K562 (cell line): ENCODE results near the gene ALKBH3. TPM values are rescaled to one million over a fixed set of nuclear protein-coding genes. Genes with fewer than 3 reads are reported as not detected.

Source experiments
- ATAC-seq: fragments of 200-7000 bp; cut with Tn5 transposase; 3 replicates; pipeline ENCODE4 v1.9.1; 2020; ENCODE audit warnings: moderate library complexity
- BruUV-seq: library from RNA; stranded (reverse); fragments of 400-500 nt; replicated peaks from 2 replicates; lab custom pipeline; 2021; lab: Mats Ljungman, UMichigan
- CTCF ChIA-PET: fragments of 300-600 bp; formaldehyde crosslinking; extraction: SDS; loops from one replicate; lab custom pipeline; 2021; ENCODE audit warnings: low intra/inter-chr PET ratio; lab: Yijun Ruan, JAX
- POLR2A ChIA-PET: fragments of 300-600, 350-650 bp; sonication (Branson Sonifier 250); formaldehyde crosslinking; extraction: SDS; loops from one replicate; lab custom pipeline; 2021; ENCODE audit warnings: antibody characterized with exemption, inconsistent platforms; lab: Yijun Ruan, JAX
- DNase-seq, 4 experiments: peaks; one replicate each; pipeline versions ENCODE4 v3.0.0 to v3.0.0-alpha.2; 2011 to 2018; ENCODE audit warnings: low spot score in 3 of 4, mixed read lengths in 3 of 4; ENCODE audit errors: extremely low read depth in 1 of 4
- FAIRE-seq: peaks from 2 replicates; lab custom pipeline; 2011; peaks lifted over from hg19 to GRCh38; lab: Jason Lieb, UNC
- H2AFZ ChIP-seq: 2 replicates; pipeline ENCODE4 v1.6.0; 2011; ENCODE audit warnings: low read depth, low read length, control low read depth, inconsistent platforms
- H3K27ac ChIP-seq: fragments of 200-600 bp; 3 replicates; pipeline ENCODE4 v1.8.0; 2011; ENCODE audit warnings: low read depth, mild to moderate bottlenecking, control low read depth, inconsistent platforms, low read length, moderate library complexity, mixed read lengths; ENCODE audit errors: extremely low read depth
- H3K27me3 ChIP-seq, 2 experiments: fragments of 300-600 bp in 1 of 2; 2 replicates in 1 of 2; 3 replicates in 1 of 2; pipeline versions ENCODE4 v1.6.0 to v1.8.0; 2011; ENCODE audit warnings: inconsistent platforms in 2 of 2, low read length in 2 of 2, mild to moderate bottlenecking in 1 of 2, mixed read lengths in 1 of 2, moderate library complexity in 1 of 2; ENCODE audit not compliant: control insufficient read depth in 2 of 2, insufficient read depth in 2 of 2
- H3K36me3 ChIP-seq: fragments of 300-600 bp; 3 replicates; pipeline ENCODE4 v1.8.0; 2011; ENCODE audit warnings: mild to moderate bottlenecking, low read length, inconsistent platforms; ENCODE audit not compliant: control insufficient read depth, insufficient read depth
- H3K4me1 ChIP-seq, 2 experiments: fragments of 200-600 bp in 1 of 2; replicated peaks in 1 of 2; 2 replicates in 1 of 2; 3 replicates in 1 of 2; pipeline versions ENCODE4 v1.5.1 to v1.8.0; 2011; ENCODE audit warnings: inconsistent platforms in 2 of 2, low read length in 2 of 2, mild to moderate bottlenecking in 1 of 2, mixed read lengths in 1 of 2, moderate library complexity in 1 of 2; ENCODE audit not compliant: control insufficient read depth in 2 of 2, insufficient read depth in 2 of 2
- H3K4me2 ChIP-seq: 2 replicates; pipeline ENCODE4 v1.6.1; 2011; ENCODE audit warnings: low read length, control low read depth, inconsistent platforms, mixed read lengths; ENCODE audit not compliant: insufficient read depth
- H3K4me3 ChIP-seq: fragments of 200-600 bp; sonication (generic), shearing (Covaris generic); 2 replicates; pipeline ENCODE4 v1.5.1; 2016; ENCODE audit warnings: control low read depth, inconsistent platforms
- H3K79me2 ChIP-seq: fragments of 200-600 bp; 3 replicates; pipeline ENCODE4 v1.8.0; 2011; ENCODE audit warnings: low read length, inconsistent platforms; ENCODE audit not compliant: control insufficient read depth, insufficient read depth
- H3K9ac ChIP-seq, 2 experiments: 2 replicates each; pipeline versions ENCODE4 v1.6.0 to v1.6.1; 2011; ENCODE audit warnings: low read depth in 2 of 2, low read length in 2 of 2, control low read depth in 1 of 2, inconsistent platforms in 1 of 2, mild to moderate bottlenecking in 1 of 2, mixed read lengths in 1 of 2; ENCODE audit not compliant: insufficient read depth in 1 of 2
- H3K9me1 ChIP-seq: one replicate; pipeline ENCODE4 v1.6.0; 2011; ENCODE audit warnings: inconsistent platforms, mild to moderate bottlenecking, low read length, moderate library complexity; ENCODE audit not compliant: control insufficient read depth, insufficient read depth
- H3K9me3 ChIP-seq: replicated peaks from 2 replicates; pipeline ENCODE4 v1.5.1; 2011; ENCODE audit warnings: low read depth, low read length, inconsistent platforms; ENCODE audit not compliant: control insufficient read depth, insufficient read depth
- H4K20me1 ChIP-seq: replicated peaks from 2 replicates; pipeline ENCODE4 v1.6.1; 2011; ENCODE audit warnings: low read length, inconsistent platforms, mixed read lengths; ENCODE audit not compliant: control insufficient read depth, insufficient read depth
- CBX2 ChIP-seq: fragments of 200-600 bp; sonication (generic); IDR thresholded peaks from one replicate; pipeline ENCODE4 v1.6.1; 2012; ENCODE audit warnings: mild to moderate bottlenecking, low read length, inconsistent platforms; ENCODE audit not compliant: insufficient read depth, poor library complexity, severe bottlenecking
- FOXJ2 ChIP-seq: fragments of 200-800 bp; sonication (Bioruptor generic); IDR thresholded peaks from 2 replicates; pipeline ENCODE4 v1.6.1; 2016; ENCODE audit warnings: missing genetic modification characterization, missing compliant biosample characterization
- FOXP4 ChIP-seq: sonication (generic); formaldehyde crosslinking; IDR thresholded peaks from 2 replicates; pipeline ENCODE4 v1.8.0; 2022; ENCODE audit warnings: mild to moderate bottlenecking, missing genetic modification reagents, borderline replicate concordance
- NBN ChIP-seq: fragments of 450-650 bp; IDR thresholded peaks from 2 replicates; pipeline ENCODE4 v1.6.1; 2016; ENCODE audit warnings: low read depth, mild to moderate bottlenecking
- XRCC3 ChIP-seq: fragments of 450-650 bp; IDR thresholded peaks from 2 replicates; pipeline ENCODE4 v1.6.1; 2017; ENCODE audit warnings: mild to moderate bottlenecking, moderate library complexity
- YBX1 ChIP-seq: fragments of 450-650 bp; IDR thresholded peaks from 2 replicates; pipeline ENCODE4 v1.7.1; 2016; ENCODE audit warnings: mild to moderate bottlenecking
- ZNF133 ChIP-seq: fragments of 250-450 bp; sonication (Bioruptor Pico); IDR thresholded peaks from 2 replicates; pipeline ENCODE4 v1.4.0; 2020; ENCODE audit warnings: mild to moderate bottlenecking
- ZNF134 ChIP-seq: fragments of 250-450 bp; sonication (Bioruptor Pico); conservative IDR thresholded peaks from 2 replicates; pipeline ENCODE4 v1.4.0; 2020
- ZNF57 ChIP-seq: fragments of 450-650 bp; formaldehyde crosslinking; IDR thresholded peaks from 2 replicates; pipeline ENCODE4 v1.4.0; 2020; ENCODE audit warnings: mild to moderate bottlenecking, moderate library complexity
- WGBS: fragments of 100-300 bp; shearing (Covaris generic); methylation state at CpG from one replicate; pipeline ENCODE4 v1.1.6; 2016; ENCODE audit warnings: low coverage, mixed read lengths; ENCODE audit not compliant: insufficient coverage; ENCODE audit errors: missing lambda C conversion rate; 5-methylcytosine and 5-hydroxymethylcytosine counted together
- in situ Hi-C: fragments of 300-500 bp; cut with MboI; formaldehyde crosslinking; loops from 4 replicates; pipeline ENCODE4 v1.15.0; 2018; ENCODE audit warnings: inconsistent platforms, mixed read lengths
- intact Hi-C: fragments of 100-400 bp; cut with micrococcal nuclease; formaldehyde crosslinking; loops from 2 replicates; pipeline ENCODE4 v1.14.2; 2022
- polyA plus RNA-seq, 8 experiments: library from polyadenylated mRNA; depleted of rRNA in 4 of 8; stranded (reverse) in 5 of 8; unstranded in 3 of 8; fragments of >200 nt; fragmentation: Nextera tagmentation in 2 of 8; fragmentation: Illumina TruSeq in 1 of 8; extraction: Ambion mirVana in 2 of 8; extraction: Trizol in 1 of 8; gene quantifications; 2 replicates each; pipeline versions ENCODE4 v1.2.1 to v1.2.3, GENCODE V29; 2011 to 2014; ENCODE audit warnings: inconsistent platforms in 1 of 8, missing spikeins in 1 of 8
- total RNA-seq, 7 experiments: library from RNA; depleted of rRNA in 6 of 7; stranded (reverse); fragments of >200 nt in 6 of 7; fragmentation: Illumina TruSeq in 2 of 7; extraction: Trizol in 2 of 7; gene quantifications; 2 replicates each; pipeline versions ENCODE4 v1.2.1 to v1.2.3, GENCODE V29; 2011 to 2021; ENCODE audit warnings: low replicate concordance in 1 of 7
- TF ChIP-seq, protein P1 (sequence below): sonication (generic); formaldehyde crosslinking; IDR thresholded peaks from 2 replicates; pipeline ENCODE4 v1.8.0; 2023; ENCODE audit warnings: missing genetic modification reagents, mild to moderate bottlenecking, borderline replicate concordance
- TF ChIP-seq, protein P2 (sequence below): fragments of 250-450 bp; sonication (Bioruptor Pico); IDR thresholded peaks from 2 replicates; pipeline ENCODE4 v1.5.0; 2021

ALKBH3 gene
- total and polyA plus RNA-seq, 9 of the 15 experiments (the other 6 are each of a cell fraction or from before 2014, with no cell fraction given) = 16.0 to 49.9 (median 36.5) TPM

GRCh38 chr11:43952401-43953342, 72.0 kb downstream of the ALKBH3 start:
- peak overlapping the region; percentile 52 for H3K4me2 ChIP-seq
- no peaks in the 10 kb centered on the region for H3K36me3 ChIP-seq
- ChIA-PET CTCF (no interaction called here), POLR2A (interaction anchor here (0.7 to 1.6 kb wide), 5 partner anchors 9 to 51 kb away, joined by 3 to 5 read pairs (median 4); partner anchors contain the start of gene C11orf96)
- H3K9ac ChIP-seq = peak overlapping the region in 1 of 2 experiments; percentile 66; a peak in 3 of 4 replicates
- peak; percentile 79 for ATAC-seq
- peak in 3 of 4 experiments; percentile 27 to 78 (median 63) for DNase-seq
- in situ Hi-C loops = no loop called here
- no peaks in the 10 kb centered on the region for H3K9me1 ChIP-seq
- H3K79me2 ChIP-seq = no peaks in the 10 kb centered on the region
- peak overlapping the region; percentile 89 for H3K27ac ChIP-seq
- H3K4me3 ChIP-seq = 0 out of 2 replicates have a peak overlapping the region, but pooled peaks have one; percentile 9
- 8% methylated on average over 12 of the region's 12 CpGs for WGBS
- intact Hi-C loops = loop anchor here (2.0 kb wide), 1 partner anchor 36 kb away; no protein-coding TSS in a partner anchor
- H3K9me3 ChIP-seq = no peaks in the 10 kb centered on the region; the same call in none of the 2 replicates
- H2AFZ ChIP-seq = peak overlapping the region; percentile 60
- H3K27me3 ChIP-seq = no peaks in the 10 kb centered on the region
- no peaks in the 10 kb centered on the region for H4K20me1 ChIP-seq
- peaks cover 11 to 48% of the 10 kb centered on the region in 2 experiments; a peak in 3 of 5 replicates for H3K4me1 ChIP-seq
- no TSS peak for BruUV-seq
- FAIRE-seq = peak; percentile 78
- TF ChIP-seq, protein P1, sequence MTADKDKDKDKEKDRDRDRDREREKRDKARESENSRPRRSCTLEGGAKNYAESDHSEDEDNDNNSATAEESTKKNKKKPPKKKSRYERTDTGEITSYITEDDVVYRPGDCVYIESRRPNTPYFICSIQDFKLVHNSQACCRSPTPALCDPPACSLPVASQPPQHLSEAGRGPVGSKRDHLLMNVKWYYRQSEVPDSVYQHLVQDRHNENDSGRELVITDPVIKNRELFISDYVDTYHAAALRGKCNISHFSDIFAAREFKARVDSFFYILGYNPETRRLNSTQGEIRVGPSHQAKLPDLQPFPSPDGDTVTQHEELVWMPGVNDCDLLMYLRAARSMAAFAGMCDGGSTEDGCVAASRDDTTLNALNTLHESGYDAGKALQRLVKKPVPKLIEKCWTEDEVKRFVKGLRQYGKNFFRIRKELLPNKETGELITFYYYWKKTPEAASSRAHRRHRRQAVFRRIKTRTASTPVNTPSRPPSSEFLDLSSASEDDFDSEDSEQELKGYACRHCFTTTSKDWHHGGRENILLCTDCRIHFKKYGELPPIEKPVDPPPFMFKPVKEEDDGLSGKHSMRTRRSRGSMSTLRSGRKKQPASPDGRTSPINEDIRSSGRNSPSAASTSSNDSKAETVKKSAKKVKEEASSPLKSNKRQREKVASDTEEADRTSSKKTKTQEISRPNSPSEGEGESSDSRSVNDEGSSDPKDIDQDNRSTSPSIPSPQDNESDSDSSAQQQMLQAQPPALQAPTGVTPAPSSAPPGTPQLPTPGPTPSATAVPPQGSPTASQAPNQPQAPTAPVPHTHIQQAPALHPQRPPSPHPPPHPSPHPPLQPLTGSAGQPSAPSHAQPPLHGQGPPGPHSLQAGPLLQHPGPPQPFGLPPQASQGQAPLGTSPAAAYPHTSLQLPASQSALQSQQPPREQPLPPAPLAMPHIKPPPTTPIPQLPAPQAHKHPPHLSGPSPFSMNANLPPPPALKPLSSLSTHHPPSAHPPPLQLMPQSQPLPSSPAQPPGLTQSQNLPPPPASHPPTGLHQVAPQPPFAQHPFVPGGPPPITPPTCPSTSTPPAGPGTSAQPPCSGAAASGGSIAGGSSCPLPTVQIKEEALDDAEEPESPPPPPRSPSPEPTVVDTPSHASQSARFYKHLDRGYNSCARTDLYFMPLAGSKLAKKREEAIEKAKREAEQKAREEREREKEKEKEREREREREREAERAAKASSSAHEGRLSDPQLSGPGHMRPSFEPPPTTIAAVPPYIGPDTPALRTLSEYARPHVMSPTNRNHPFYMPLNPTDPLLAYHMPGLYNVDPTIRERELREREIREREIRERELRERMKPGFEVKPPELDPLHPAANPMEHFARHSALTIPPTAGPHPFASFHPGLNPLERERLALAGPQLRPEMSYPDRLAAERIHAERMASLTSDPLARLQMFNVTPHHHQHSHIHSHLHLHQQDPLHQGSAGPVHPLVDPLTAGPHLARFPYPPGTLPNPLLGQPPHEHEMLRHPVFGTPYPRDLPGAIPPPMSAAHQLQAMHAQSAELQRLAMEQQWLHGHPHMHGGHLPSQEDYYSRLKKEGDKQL (CRISPR knock-in tag) = peak; percentile 49; the same call in 1 of the 2 replicates
- TF ChIP-seq, protein P2, sequence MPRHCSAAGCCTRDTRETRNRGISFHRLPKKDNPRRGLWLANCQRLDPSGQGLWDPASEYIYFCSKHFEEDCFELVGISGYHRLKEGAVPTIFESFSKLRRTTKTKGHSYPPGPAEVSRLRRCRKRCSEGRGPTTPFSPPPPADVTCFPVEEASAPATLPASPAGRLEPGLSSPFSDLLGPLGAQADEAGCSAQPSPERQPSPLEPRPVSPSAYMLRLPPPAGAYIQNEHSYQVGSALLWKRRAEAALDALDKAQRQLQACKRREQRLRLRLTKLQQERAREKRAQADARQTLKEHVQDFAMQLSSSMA = no peak
- peak; percentile 61; the same call in 1 of the 2 replicates for TF ChIP-seq ZNF57 (CRISPR knock-in tag)
- no peak; the same call in 1 of the 2 replicates for TF ChIP-seq NBN
- TF ChIP-seq YBX1 = no peak
- TF ChIP-seq XRCC3 = no peak
- TF ChIP-seq FOXJ2 (tag) = no peak
- no peak for TF ChIP-seq CBX2
- peak; percentile 87; the same call in 1 of the 2 replicates for TF ChIP-seq ZNF133
- TF ChIP-seq ZNF134 (CRISPR knock-in tag) = peak; percentile 88
- no peak for TF ChIP-seq FOXP4 (CRISPR knock-in tag)
